SKM-1 (cell line): ENCODE results near the gene DBNDD2.

Source experiments
- DNase-seq: peaks from one replicate; lab custom pipeline; 2025; ENCODE audit not compliant: unreplicated experiment; lab: John Stamatoyannopoulos, UW

DBNDD2 gene, protein sequence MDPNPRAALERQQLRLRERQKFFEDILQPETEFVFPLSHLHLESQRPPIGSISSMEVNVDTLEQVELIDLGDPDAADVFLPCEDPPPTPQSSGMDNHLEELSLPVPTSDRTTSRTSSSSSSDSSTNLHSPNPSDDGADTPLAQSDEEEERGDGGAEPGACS

DNA sequence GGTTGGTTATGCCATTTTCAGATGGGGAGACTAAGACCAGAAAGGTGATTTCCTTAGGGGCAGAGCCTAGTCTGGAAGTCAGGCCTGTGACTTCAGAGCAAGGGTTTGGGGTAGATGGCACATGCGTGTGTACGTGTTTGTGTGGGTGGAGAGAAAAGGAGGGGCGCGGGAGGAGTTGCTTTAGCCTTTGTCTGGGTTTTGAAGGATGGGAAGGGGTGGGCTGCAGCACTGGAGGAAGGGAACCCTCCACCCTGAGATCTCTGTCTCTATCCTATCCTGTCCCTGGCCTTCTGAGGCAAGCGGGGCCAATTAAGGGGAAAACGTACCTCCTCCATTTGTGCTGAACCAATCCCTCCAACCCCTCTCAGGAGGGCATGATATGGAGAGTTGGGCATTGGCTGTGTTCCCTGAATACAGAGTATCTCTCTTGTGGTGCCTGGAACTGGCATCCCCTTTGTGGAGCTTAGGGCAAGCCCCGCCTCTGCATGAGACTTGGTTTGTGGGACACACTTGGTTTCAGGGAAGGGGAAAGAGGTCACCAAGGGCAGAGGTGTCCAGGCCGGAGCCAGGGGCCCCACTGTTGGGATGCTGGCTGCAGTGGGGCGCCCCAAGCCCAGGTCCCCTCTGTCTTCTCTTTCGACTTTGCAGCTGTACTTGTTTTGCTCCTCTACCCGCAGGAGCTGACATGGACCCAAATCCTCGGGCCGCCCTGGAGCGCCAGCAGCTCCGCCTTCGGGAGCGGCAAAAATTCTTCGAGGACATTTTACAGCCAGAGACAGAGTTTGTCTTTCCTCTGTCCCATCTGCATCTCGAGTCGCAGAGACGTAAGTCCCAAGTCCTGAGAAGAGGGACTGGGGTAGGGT, at the start of gene DBNDD2:
Gene DBNDD2, plus strand, starts transcription at position 507 of the 863 bp plus-strand sequence. Its CDS starts 179 bp downstream, at position 686.
- DNase-seq: no peak

DNA sequence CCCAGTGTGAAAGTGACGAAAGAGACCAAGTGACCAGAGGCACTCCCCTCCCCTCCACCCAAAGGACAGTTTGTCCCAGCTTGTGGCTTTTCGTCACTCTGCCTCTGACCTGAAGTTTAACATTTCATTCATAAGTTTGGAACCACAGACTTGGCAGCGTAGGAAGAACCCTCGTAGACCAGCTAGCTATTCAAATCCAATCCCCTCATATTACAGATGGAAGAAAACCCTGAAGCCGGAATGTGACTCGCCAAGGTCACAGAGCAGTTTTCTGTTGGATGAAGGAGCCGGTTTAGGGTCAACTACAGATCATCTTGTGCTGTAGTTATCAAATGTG, 49.1 kb upstream of the DBNDD2 start:
- DNase-seq: no peak

DNA sequence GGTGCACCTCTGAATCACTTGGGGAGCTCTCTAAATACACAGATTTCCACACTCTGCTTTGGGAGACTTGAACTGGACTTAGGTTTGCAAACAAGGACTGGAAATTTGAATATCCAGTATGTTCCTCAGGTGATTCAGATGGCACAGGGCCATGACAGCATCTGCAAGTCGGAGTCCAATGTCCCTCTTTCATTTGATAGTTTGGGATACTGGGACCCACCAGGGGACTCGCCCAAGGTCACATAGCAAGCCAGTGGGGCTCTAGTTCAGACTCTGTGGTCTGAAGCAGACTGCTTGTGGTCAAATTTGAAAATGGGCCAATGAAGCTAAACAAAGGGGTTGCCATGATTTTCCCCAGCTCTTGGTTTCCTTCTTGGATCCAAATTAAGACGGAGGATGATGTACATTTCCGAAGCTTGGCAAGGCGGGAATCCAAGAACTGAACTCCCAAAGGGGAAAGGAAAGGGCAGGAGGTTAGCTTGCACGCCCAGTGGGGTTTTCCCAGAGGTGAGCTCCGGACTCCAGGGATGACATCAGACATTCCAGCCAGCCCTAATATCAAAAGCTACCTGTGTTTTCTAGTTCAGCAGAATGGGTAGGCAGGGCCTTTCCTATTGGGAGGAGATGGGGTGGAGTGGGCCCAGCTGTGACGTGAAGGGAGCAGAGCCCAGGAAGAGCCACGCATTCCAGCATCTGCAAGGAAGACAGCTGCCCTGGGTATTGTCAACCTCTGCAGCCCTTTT, 48.5 kb upstream of the DBNDD2 start:
- DNase-seq: no peak

DNA sequence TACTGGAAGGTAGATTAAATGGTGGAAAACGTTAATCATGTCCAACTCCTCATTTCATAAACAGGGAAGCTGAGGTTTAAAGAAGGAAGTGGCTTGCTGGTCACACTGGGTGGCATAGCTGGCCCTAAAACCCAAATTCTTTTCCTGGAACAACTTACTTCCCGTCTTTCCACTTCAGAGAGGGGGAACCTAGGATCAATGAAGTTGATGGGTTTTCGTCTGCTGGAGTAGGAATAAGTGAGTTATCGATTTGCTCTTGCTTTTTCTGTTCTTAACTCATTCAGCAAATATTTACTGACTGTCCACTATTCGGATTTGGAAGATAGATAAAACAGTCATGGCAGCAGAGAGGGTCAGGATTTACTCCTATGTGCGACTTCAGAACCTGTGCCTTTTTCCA, 46.3 kb upstream of the DBNDD2 start:
- peak; percentile 12 for DNase-seq

DNA sequence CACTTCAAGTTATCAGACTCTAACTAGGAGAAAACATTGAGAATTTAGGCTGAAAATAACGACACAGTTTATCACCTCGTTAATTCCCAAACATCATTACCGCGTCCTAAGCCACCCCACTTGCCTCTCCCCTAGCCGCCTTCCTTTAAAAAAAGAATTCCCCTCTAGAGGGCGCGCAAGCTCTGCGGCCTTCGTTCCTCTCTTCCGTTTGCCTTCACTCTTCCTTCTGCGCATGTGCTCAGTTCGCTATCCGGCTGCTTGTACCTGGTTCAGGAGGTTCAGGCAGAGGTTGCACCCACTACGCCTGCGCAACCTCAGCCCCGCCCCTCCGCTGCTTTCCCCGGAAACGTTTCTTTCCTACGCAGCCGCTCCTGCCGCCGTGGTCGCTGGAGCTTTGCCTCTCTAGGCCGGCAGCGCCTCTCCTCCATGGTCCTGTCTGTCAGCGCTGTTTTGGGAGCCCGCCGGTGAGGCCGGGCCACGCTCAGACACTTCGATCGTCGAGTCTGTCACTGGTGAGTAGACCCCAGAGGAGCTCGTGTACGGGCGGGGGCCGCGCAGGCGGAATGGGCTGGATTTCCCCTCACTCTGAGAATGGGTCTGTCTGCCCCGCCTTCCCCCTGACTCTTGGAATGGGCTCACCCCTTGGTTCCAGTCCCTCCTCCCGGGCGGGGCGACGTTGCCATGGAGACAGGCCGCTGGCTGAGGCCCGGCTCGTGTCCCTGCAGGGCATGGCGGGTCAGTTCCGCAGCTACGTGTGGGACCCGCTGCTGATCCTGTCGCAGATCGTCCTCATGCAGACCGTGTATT, 45.1 kb upstream of the DBNDD2 start, which contains the start of gene SYS1:
Gene SYS1, plus strand, starts transcription at position 353 of the 807 bp plus-strand sequence. Its CDS starts 376 bp downstream, at position 729.
- DNase-seq: peak; percentile 99

DNA sequence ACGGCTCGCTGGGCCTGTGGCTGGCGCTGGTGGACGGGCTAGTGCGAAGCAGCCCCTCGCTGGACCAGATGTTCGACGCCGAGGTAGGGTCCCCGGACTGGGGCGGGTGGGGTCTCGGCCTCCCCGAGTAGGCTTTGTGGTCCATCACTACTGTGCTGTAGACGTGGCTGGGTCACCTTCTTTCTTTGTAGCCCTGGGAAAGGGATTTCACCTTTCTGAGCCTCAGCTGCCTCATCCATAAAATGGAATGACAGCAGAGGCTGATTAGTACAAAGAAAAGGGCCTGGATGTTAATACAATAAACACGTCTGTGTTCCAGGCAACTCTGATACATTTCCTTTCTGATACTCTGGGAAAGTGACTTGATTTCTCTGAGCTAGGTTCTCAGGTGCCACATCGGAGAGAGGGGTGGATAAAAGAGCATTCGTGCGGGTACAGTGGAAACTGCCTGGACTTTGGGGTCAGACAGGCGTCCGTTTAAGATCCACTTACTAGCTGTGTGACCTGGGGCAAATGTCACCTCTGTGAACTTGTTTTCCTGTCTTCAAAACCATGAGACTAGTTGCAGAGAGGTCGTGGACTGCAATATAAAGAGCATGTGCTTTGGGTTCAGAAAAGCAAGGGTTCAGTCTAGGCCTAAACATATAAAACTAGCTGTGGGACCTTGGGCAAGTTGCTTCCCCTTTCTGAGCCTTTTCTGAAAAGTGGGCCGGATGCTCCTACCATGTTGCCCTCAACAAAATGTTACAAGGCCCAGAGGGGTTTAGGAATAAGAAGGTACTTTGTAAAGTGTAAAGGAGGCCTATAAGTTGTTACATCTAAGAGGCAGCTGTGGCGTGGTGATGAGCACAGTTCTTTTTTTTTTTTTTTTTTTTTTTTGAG, 44.2 kb upstream of the DBNDD2 start:
- no peak for DNase-seq

DNA sequence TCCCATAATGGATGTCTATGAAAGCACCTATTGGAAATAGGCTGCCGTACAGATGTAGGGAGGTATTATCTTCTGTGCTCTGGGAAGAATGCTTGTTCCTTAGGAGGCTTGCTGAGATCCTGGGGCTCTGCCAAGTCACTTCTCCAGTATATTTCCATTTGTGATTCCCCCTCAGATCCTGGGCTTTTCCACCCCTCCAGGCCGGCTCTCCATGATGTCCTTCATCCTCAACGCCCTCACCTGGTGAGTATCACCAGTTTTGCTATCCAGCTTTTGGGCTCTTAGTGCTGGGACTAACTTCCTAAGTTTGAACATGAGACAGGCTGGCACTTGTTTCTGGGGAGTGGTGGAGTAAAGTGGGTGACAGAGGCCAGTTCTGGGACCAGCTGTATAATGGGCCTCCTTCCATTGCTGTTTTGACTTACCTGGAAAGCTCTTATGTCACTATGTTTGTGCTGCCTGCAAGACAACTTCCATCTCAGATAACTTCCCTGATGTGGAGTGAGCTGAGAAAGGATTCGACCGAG, 42.6 kb upstream of the DBNDD2 start:
- DNase-seq: no peak

DNA sequence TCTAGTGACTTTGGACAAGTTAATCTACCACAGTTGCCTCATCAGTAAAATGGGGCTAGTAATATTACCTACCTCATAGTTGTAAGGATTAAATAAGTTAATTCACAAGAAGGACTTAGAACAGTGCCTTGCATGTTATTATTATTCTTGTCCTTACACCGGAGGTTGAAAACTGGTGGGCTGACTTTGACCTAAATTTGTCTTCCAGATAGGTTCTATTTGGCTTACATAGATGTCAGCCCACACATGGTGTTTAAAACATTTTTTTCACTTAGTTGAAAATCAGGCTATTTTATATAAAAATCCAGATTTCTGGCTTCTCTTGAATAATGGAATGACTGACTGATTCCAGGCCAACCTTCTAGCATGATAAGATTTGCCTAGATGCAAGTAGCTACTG, 41.9 kb upstream of the DBNDD2 start:
- DNase-seq: no peak

DNA sequence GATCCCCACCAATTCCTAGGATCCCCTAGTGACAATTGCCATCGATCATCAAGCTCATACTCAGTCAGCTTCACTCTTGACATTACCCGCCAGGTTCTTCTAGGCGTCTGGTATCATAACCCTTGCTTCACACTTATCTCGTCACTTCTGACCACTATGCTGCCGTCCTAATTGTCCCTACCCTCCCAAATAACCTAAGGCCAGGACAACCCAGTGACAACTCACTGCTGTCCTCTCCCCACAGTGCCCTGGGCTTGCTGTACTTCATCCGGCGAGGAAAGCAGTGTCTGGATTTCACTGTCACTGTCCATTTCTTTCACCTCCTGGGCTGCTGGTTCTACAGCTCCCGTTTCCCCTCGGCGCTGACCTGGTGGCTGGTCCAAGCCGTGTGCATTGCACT, 41.5 kb upstream of the DBNDD2 start:
- DNase-seq: no peak

DNA sequence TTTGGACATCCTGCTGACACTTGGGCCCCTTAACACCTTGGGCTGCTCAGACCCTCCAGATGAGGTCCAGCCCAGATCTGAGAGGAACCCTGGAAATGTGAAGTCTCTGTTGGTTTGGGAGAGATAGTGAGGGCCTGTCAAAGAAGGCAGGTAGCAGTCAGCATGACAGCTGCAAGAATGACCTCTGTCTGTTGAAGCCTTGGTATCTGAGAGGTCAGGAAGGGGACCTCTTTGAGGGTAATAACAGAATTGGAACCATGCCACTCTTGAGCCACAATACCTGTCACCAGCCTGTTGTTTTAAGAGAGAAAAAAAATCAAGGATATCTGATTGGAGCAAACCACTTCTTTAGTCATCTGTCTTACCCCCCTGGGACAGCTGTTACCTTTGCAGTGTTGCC, 41.0 kb upstream of the DBNDD2 start:
- DNase-seq: no peak

DNA sequence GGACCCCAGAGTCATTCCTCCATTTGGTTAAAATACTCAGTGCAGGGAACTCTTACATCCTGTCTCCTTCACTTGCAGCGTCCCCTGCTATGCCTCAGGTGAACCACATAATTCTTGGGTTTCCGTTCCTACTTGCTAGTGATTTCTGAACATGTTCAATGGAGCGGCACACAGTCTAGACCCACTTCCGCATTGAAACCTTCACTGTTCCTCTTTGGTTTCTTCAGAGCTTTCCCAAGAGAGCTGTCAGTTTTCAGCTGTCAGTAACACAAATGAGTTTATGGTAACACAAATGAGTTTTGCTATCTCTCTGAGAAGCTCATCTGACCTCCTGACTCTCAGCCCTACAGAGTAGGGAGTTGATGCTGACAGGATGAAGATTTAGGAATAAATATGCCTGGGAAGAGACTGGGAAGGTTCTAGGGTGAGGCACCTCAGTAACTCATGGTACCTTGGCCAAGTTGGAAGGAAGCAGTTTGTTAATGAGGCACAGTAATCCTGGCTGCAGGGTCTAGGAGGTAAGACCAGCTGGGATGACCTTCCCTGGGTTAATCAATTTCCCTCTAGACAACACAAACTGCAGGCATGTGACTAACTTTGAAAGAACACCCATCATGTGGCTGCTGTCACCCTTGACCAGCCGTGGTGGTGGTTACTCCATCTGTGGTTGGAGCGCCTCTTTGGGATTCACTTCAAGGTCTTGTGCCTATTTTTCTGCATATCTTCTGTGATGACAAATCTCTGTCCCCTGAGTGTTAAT, 39.7 kb upstream of the DBNDD2 start:
- DNase-seq: peak; percentile 74

DNA sequence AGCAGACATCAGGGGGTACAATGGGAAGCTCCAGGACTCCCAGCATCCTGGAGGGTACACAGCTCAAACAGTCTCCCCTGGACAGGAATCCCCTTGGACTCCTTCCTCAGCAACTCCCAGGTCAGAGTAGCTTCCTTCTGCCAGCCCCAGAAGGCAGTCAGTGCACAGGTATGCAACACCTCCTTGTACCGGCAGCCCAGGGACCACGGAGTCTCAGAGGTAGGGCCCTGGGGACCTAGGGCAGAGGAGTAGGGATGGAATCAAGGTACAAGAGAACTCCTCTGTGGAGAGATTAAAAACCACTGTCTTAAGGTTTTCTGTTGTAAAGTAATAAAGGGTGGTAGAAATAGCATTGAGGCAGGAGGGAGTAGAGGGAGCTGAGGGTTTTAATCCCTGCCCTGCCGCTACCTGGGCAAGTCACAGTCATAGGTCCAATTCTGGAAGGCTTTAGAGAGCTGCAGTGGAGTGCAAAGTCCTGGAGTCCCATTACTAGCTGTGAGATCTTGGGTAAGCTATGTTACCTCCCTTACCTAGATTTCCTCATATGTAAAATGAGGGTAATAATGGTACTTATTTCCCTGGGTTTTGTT, 37.4 kb upstream of the DBNDD2 start:
- DNase-seq: no peak

DNA sequence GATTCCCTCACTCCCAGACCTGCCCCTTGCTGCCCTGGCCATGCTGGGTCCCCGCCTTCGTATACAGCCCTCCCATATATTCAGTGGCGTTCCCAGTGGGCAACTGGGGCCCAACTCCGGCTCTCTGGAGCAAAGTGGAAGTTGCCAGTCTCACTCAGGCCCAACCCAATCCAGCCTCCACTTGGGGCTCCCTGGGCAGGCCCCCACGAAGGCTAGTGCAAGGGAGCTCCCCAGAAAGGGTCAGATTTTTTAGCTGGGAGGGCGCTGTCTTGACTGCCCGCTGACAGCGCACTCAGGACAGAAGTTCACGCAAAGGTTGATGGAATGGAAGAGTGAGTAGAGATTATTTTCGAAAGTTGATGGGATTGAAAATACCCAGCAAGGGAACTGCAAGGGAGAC, 35.8 kb upstream of the DBNDD2 start:
- DNase-seq: no peak

DNA sequence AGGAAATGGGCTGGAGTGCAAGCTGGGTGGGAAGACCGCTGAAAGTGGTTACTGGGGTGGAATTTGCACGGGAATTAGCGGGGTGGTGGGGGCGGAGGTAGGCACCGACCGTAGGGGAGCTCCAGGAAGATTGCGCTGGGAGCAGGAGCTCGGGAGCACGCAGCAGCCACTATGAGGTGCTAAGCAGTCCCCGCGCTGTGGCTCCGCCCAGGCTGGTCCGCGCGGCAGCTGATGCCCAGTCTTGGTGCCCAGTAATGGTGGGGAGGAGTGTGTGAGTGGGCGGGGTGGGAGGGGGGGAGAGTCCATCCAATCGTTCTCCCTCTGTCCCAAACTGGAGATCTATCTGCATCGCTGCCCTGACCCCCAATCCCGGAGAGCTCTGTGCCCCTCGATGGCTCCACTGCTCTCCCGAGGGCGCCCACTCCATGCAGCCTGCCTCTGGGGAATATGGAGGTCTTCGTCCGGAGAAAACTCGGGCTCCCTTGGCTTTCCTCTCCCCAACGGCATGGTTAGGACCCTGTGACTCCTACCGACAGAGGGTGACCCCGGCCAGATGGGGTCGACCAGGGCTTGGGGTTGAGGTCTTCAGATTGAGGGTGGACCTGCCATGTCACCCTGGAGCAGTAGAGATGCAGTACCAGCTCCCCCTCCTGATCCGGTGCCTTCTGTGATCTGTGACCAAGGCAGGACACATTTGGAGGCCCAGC, 35.3 kb upstream of the DBNDD2 start:
- no peak for DNase-seq

DNA sequence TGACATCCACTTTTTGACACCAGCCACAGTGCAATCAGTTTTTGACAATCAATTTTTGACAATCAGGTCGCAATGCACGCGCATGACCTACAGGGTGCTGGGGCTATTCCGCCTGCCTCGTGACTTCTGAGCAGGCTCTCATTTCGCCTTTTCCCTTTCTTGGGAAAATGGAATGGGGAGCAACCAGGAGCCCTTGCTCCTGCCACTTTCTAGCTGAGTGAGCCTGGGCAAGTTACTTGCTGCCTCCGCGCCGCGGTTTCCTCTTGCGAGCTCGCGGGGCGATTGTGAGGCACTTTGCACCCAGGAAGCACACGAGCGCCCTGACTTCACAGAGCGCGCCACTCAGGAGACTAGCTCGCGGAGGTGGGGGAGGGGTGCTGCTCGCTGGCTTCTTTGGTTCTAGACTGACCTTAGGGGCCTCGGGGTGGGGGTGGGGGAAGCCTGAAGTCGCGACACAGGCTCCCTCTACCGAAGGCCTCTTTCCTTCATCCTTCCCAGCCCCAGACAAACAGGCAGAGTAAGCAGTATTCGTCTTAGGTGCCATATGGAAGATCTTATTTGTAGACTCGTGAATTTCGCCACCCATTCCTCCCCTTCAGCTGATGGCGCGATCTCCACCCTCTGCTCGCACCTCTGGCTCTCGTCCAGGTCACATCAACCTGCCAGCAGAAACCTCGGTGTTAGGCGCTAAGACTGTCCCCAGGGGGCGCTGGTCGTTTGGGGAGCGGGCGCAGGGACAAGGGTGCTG, 34.6 kb upstream of the DBNDD2 start:
- peak; percentile 15 for DNase-seq

DNA sequence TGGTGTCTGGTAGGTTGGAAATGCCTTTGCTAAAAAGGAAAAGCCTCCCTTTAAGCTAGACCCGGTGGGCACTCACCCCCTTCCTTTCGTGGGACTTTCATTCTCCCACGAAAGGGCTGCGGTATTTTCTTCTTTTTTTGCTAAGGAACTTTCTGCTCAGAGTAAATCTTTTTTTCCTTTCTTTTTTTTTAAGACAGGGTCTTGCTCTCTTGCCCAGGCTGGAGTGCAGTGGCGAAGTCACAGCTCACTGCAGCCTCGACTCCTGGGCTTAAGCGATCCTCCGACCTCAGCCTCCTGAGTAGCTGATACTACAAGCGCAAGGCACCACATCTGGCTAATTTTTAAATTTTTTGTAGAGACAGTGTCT, 34.0 kb upstream of the DBNDD2 start:
- DNase-seq: no peak

DNA sequence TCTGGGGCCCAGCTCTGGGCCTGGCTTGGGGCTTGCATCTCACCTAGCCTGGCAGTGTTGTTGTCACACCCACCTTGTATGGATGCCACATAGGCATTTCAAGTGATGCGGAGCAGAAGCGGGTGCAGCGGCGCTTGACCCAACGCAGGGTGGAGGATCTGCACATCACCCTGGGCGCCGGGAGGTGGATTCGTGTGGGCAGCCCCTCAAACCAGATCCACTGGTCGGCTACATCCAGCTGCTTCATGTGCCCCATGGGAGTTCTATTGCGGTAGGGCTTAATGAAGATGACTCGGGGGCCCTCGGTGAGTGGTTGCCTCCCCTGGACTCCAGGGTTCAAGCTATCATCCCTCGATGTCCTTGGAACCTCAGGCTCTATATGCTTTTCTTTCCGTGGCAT, 33.1 kb upstream of the DBNDD2 start:
- no peak for DNase-seq

DNA sequence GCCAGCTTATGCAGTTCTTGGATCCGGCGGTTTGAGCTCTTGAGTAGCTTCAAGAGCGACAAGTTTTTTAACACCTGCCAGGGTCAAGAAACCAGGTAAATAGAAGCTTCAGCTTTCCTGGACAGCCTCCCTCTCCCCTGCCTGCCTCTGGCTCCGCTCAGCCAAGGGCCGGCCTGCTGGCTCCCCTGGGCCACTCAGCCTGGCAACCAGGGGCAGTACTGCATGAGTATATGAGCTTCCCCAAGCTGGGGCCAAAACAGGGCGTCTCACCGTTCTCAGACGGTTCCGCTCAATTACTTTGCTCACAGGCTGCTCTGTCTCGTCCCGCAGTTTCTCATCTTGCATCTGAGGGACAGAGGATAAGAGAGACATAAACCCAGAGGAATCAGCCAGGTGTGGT, 30.8 kb upstream of the DBNDD2 start:
- DNase-seq: no peak
